Sigmoid colon (tissue), 4 donors: ENCODE measurements around the gene NUP205.

Experiments used
- CTCF ChIP-seq, 4 experiments: fragments of 450-650 bp in 3 of 4; fragments of 200-600 bp in 1 of 4; IDR thresholded peaks; one replicate each; pipeline ENCODE4 v1.5.1; 2016 to 2019; ENCODE audit warnings: antibody characterized with exemption in 4 of 4, mild to moderate bottlenecking in 3 of 4, moderate library complexity in 2 of 4
- EP300 ChIP-seq, 4 donors: sonication (generic); formaldehyde crosslinking; IDR thresholded peaks; one replicate each; pipeline ENCODE4 v1.6.1; 2017; ENCODE audit warnings: antibody characterized with exemption in 4 of 4
- POLR2A ChIP-seq, 2 donors: fragments of 450-650 bp; IDR thresholded peaks; one replicate each; pipeline ENCODE4 v1.6.1; 2016; ENCODE audit warnings: antibody characterized with exemption in 2 of 2, mild to moderate bottlenecking in 2 of 2, moderate library complexity in 2 of 2

GRCh38 chr7:135690566-135690965 lies 132.8 kb downstream of the NUP205 start:
- TF ChIP-seq POLR2A (IDR thresholded peaks at IDR 0.05) (no peak), EP300 (IDR thresholded peaks at IDR 0.05) (no peak), CTCF (IDR thresholded peaks at IDR 0.05) (no peak)
